Heart right ventricle (tissue), 16 donors: Measurements from ENCODE around the gene ULK4. TPM values are rescaled to one million over a fixed set of nuclear protein-coding genes. Genes with fewer than 3 reads are reported as not detected.
"Not testable (repeated sequence)": the region's sequence is repeated elsewhere in the genome, so short reads cannot be mapped to it uniquely, and the experiment has no call there.

ENCODE experiments used
- ATAC-seq, 8 donors: fragments of 200-7000 bp; cut with Tn5 transposase; one replicate each; pipeline ENCODE4 v1.9.1; 2020; ENCODE audit warnings: mild to moderate bottlenecking in 8 of 8, moderate library complexity in 8 of 8, moderate number of reproducible peaks in 1 of 8
- DNase-seq, 2 donors: peaks; one replicate each; pipeline ENCODE4 v3.0.0-alpha.2; 2020
- H3K27ac ChIP-seq, 10 donors: fragments of 200-600 bp; sonication (generic) in 2 of 10; one replicate each; pipeline versions ENCODE4 v1.5.0 to v1.8.0; 2020 to 2022; ENCODE audit warnings: mild to moderate bottlenecking in 3 of 10
- H3K27me3 ChIP-seq, 7 donors: fragments of 200-600 bp; one replicate each; pipeline ENCODE4 v1.8.0; 2021 to 2022; ENCODE audit warnings: mild to moderate bottlenecking in 2 of 7
- H3K36me3 ChIP-seq, 9 donors: fragments of 200-600 bp; sonication (generic) in 1 of 9; one replicate each; pipeline versions ENCODE4 v1.5.0 to v1.8.0; 2020 to 2022; ENCODE audit warnings: mild to moderate bottlenecking in 2 of 9
- H3K4me1 ChIP-seq, 9 donors: fragments of 200-600 bp; sonication (generic) in 1 of 9; one replicate each; pipeline versions ENCODE4 v1.5.0 to v1.8.0; 2020 to 2022; ENCODE audit warnings: mild to moderate bottlenecking in 4 of 9
- H3K4me3 ChIP-seq, 10 donors: fragments of 200-600 bp; sonication (generic) in 2 of 10; one replicate each; pipeline versions ENCODE4 v1.5.0 to v1.8.0; 2020 to 2022; ENCODE audit warnings: mild to moderate bottlenecking in 7 of 10, moderate library complexity in 2 of 10
- H3K9me3 ChIP-seq, 11 donors: fragments of 200-600 bp in 10 of 11; sonication (generic) in 2 of 11; one replicate each; pipeline versions ENCODE4 v1.5.0 to v1.8.0; 2013 to 2022; ENCODE audit warnings: mild to moderate bottlenecking in 2 of 11, control low read depth in 1 of 11, moderate library complexity in 1 of 11
- CTCF ChIP-seq, 9 donors: fragments of 200-600 bp; sonication (generic) in 2 of 9; IDR thresholded peaks; one replicate each; pipeline versions ENCODE4 v1.5.0 to v1.8.0; 2021 to 2022; ENCODE audit warnings: antibody characterized with exemption in 9 of 9, mild to moderate bottlenecking in 5 of 9, moderate library complexity in 1 of 9
- WGBS, 2 donors: extraction: QIAGEN DNeasy Blood & Tissue Kit; methylation state at CpG; one replicate each; pipeline ENCODE4 v1.1.7; 2013; ENCODE audit warnings: inconsistent platforms in 1 of 2; 5-methylcytosine and 5-hydroxymethylcytosine counted together
- intact Hi-C, 10 donors: fragments of 100-400 bp; cut with DNase I; formaldehyde crosslinking; loops; one replicate each; pipeline versions ENCODE4 v1.11.1 to v1.14.2; 2022
- polyA plus RNA-seq, 2 donors: library from polyadenylated mRNA; stranded (reverse); fragments of 200-250 nt; gene quantifications; one replicate each; pipeline ENCODE4 v1.2.3, GENCODE V29; 2013
- total RNA-seq, 10 donors: library from RNA; stranded (reverse); fragmentation: NEBNext Ultra II Directional in 3 of 10; extraction: Animal tissue kit (Norgen Biotek cat#: 25700) in 3 of 10; gene quantifications; one replicate each; pipeline versions ENCODE4 v1.2.1 to v1.2.4, GENCODE V29; 2021 to 2023
- donor health status: Arrhythmogenic right ventricular cardiomyopathy.
- donor health status: ischemic (EF 13 %, LVEDD 7.1; RV severe dilation, severe dysfunction).
- donor health status: healthy with polysubstance abuse.
- donor health status: DM: no; HTN: yes; CAD: no.
- donor health status: DM: no; HTN: no; CAD: no.
- donor health status: ischemic (EF 25% LVEDD 6.9; RV normal size, moderate dysfunction).
- donor health status: ischemic (EF 25% LVEDD 5.7; RV mildly dilated, moderate dysfunction).
- donor health status: healthy.
- donor health status: DM: yes; HTN: yes; CAD: no.
- donor health status: Ischemic cardiomyopathy.
- donor health status: ischemic (EF 35%, LVEDD 5.7; RV mildly dilated, moderate dysfunction).
- donor health status: nonischemic (EF 11% LVEDD 7.7; RV severe dilation, severe dysfunction).
- donor health status: DM: yes; HTN: yes; CAD: no.
- donor health status: PGD.
- donor health status: ischemic (EF 29% LVEDD 5.4; RV normal size, mild dysfunction).
- donor health status: nonischemic (EF 23%, LVEDD 6.1; RV moderate dilation, normal function).

The ULK4 gene
- total and polyA plus RNA-seq, 12 donors: 1.4 to 11.4 (median 2.6) TPM

GRCh38 chr3:41846850-41847249, 115.1 kb downstream of the ULK4 start:
- intact Hi-C loops: no loop called here
- H3K27me3 ChIP-seq: no peaks in the 10 kb centered on the region
- no peak for ATAC-seq
- no peak for DNase-seq
- no peaks in the 10 kb centered on the region for H3K36me3 ChIP-seq
- H3K27ac ChIP-seq: no peak overlapping the region
- WGBS, 2 donors: 97 to 100% methylated on average over 1 of the region's 1 CpG
- no peak for TF ChIP-seq CTCF (IDR thresholded peaks at IDR 0.05)
- H3K9me3 ChIP-seq: peaks cover 0 to 7% (median 0%) of the 10 kb centered on the region in 11 donors
- no peaks in the 10 kb centered on the region for H3K4me1 ChIP-seq
- no peak overlapping the region for H3K4me3 ChIP-seq

- ATAC-seq: no peak
- no peak for DNase-seq
- WGBS, 2 donors: 87 to 89% methylated on average over 1 of the region's 1 CpG
- Histone ChIP-seq H3K27ac (no peak overlapping the region), H3K9me3 (peaks cover 0 to 14% (median 0%) of the 10 kb centered on the region in 11 donors), H3K4me1 (no peaks in the 10 kb centered on the region), H3K27me3 (no peaks in the 10 kb centered on the region), H3K36me3 (no peaks in the 10 kb centered on the region), H3K4me3 (no peak overlapping the region)
- TF ChIP-seq CTCF (IDR thresholded peaks at IDR 0.05): no peak
- intact Hi-C loops: no loop called here
Observed at GRCh38 chr3:41845826-41846225, 116.1 kb downstream of the ULK4 start.

GRCh38 chr3:41844256-41844655, 117.6 kb downstream of the ULK4 start:
- intact Hi-C loops, ATAC-seq, H3K27ac ChIP-seq, H3K4me1 ChIP-seq, H3K27me3 ChIP-seq, H3K36me3 ChIP-seq, DNase-seq, H3K4me3 ChIP-seq: not testable (repeated sequence)
- WGBS, 2 donors: 98 to 99% methylated on average over 21 to 24 of the region's 24 CpGs
- peaks cover 0 to 23% (median 0%) of the 10 kb centered on the region in 11 donors for H3K9me3 ChIP-seq

- H3K4me3 ChIP-seq, H3K36me3 ChIP-seq, H3K27ac ChIP-seq, intact Hi-C loops, DNase-seq, H3K4me1 ChIP-seq, H3K27me3 ChIP-seq, ATAC-seq: not testable (repeated sequence)
- H3K9me3 ChIP-seq: peaks cover 0 to 23% (median 0%) of the 10 kb centered on the region in 11 donors
- 98 to 99% methylated on average over 46 to 52 of the region's 52 CpGs for WGBS, 2 donors
Observed at GRCh38 chr3:41840936-41841668, 120.8 kb downstream of the ULK4 start.

- peak in 1 of 8 donors; percentile 21 for ATAC-seq
- Histone ChIP-seq H3K27ac (no peak overlapping the region), H3K36me3 (no peaks in the 10 kb centered on the region), H3K27me3 (no peaks in the 10 kb centered on the region), H3K4me1 (no peaks in the 10 kb centered on the region), H3K9me3 (peaks cover 0 to 31% (median 0%) of the 10 kb centered on the region in 11 donors), H3K4me3 (no peak overlapping the region)
- no peak for DNase-seq
- WGBS, 2 donors: 72 to 78% methylated on average over 11 of the region's 11 CpGs
- no peak for TF ChIP-seq CTCF (IDR thresholded peaks at IDR 0.05)
- intact Hi-C loops: no loop called here
Observed at GRCh38 chr3:41836360-41837134, 125.4 kb downstream of the ULK4 start.
